HepG2 (cell line): Measurements from ENCODE around the gene TNK1. TPM values are rescaled to one million over a fixed set of nuclear protein-coding genes. Genes with fewer than 3 reads are reported as not detected.
"Not testable (repeated sequence)": the region's sequence is repeated elsewhere in the genome, so short reads cannot be mapped to it uniquely, and the experiment has no call there.

Source experiments
- ATAC-seq: fragments of 200-7000 bp; cut with Tn5 transposase; 3 replicates; pipeline ENCODE4 v1.9.1; 2020; ENCODE audit warnings: mild to moderate bottlenecking, moderate library complexity
- BruUV-seq: library from RNA; stranded (reverse); fragments of 400-500 nt; replicated peaks from 2 replicates; lab custom pipeline; 2021; lab: Mats Ljungman, UMichigan
- CTCF ChIA-PET: fragments of 300-600 bp; formaldehyde crosslinking; extraction: SDS; loops from one replicate; lab custom pipeline; 2021; ENCODE audit warnings: low total read pairs, inconsistent platforms, low intra/inter-chr PET ratio; lab: Yijun Ruan, JAX
- POLR2A ChIA-PET: fragments of 350-600 bp; sonication (Branson Sonifier 250); formaldehyde crosslinking; loops from one replicate; lab custom pipeline; 2020; ENCODE audit warnings: antibody characterized with exemption, inconsistent platforms; lab: Yijun Ruan, JAX
- DNase-seq: peaks from one replicate; pipeline ENCODE4 v3.0.0-alpha.2; 2015; ENCODE audit warnings: low spot score
- FAIRE-seq: peaks from 3 replicates; lab custom pipeline; 2011; peaks lifted over from hg19 to GRCh38; lab: Jason Lieb, UNC
- H2AFZ ChIP-seq: one replicate; pipeline ENCODE4 v1.6.1; 2011; ENCODE audit warnings: low read length, inconsistent platforms
- H3K27ac ChIP-seq: fragments of 300-600 bp; 3 replicates; pipeline ENCODE4 v1.8.0; 2011; ENCODE audit warnings: mixed run types, mild to moderate bottlenecking, mixed read lengths, low read length, inconsistent platforms; ENCODE audit not compliant: insufficient read depth; ENCODE audit errors: extremely low read length
- H3K27me3 ChIP-seq, 2 experiments: fragments of 200-600 bp in 1 of 2; 2 replicates in 1 of 2; 3 replicates in 1 of 2; pipeline versions ENCODE4 v1.6.0 to v1.8.0; 2011; ENCODE audit warnings: low read length in 2 of 2, mild to moderate bottlenecking in 2 of 2, moderate library complexity in 2 of 2, inconsistent platforms in 1 of 2; ENCODE audit not compliant: insufficient read depth in 2 of 2, control insufficient read depth in 1 of 2
- H3K36me3 ChIP-seq, 2 experiments: fragments of 200-600 bp in 1 of 2; replicated peaks in 1 of 2; 2 replicates in 1 of 2; 3 replicates in 1 of 2; pipeline versions ENCODE4 v1.5.1 to v1.8.0; 2011; ENCODE audit warnings: low read length in 2 of 2, inconsistent platforms in 1 of 2; ENCODE audit not compliant: insufficient read depth in 2 of 2, control insufficient read depth in 1 of 2
- H3K4me1 ChIP-seq: 2 replicates; pipeline ENCODE4 v1.5.1; 2012; ENCODE audit warnings: low read length, inconsistent platforms; ENCODE audit not compliant: insufficient read depth
- H3K4me2 ChIP-seq: 2 replicates; pipeline ENCODE4 v1.6.0; 2011; ENCODE audit warnings: low read depth, low read length, inconsistent platforms
- H3K4me3 ChIP-seq, 3 experiments: fragments of 200-600 bp in 1 of 3; sonication (generic), shearing (Covaris generic) in 1 of 3; replicated peaks in 1 of 3; 2 replicates each; pipeline ENCODE4 v1.5.1; 2011 to 2016; ENCODE audit warnings: low read length in 3 of 3, inconsistent platforms in 2 of 3, low read depth in 2 of 3, mild to moderate bottlenecking in 2 of 3, control low read depth in 1 of 3, mixed read lengths in 1 of 3; ENCODE audit not compliant: insufficient read depth in 1 of 3
- H3K79me2 ChIP-seq: one replicate; pipeline ENCODE4 v1.6.1; 2011; ENCODE audit warnings: low read length, inconsistent platforms; ENCODE audit not compliant: insufficient read depth
- H3K9ac ChIP-seq: 2 replicates; pipeline ENCODE4 v1.6.0; 2011; ENCODE audit warnings: mild to moderate bottlenecking, low read depth, low read length, inconsistent platforms; ENCODE audit not compliant: insufficient read depth
- H3K9me3 ChIP-seq: 2 replicates; pipeline ENCODE4 v1.5.1; 2012; ENCODE audit warnings: mild to moderate bottlenecking, low read length
- H4K20me1 ChIP-seq: 2 replicates; pipeline ENCODE4 v1.6.0; 2011; ENCODE audit warnings: inconsistent platforms, mild to moderate bottlenecking, low read length, moderate library complexity; ENCODE audit not compliant: insufficient read depth
- FOXM1 ChIP-seq: sonication (generic); formaldehyde crosslinking; IDR thresholded peaks from 2 replicates; pipeline ENCODE4 v1.5.0; 2020; ENCODE audit warnings: missing genetic modification reagents
- HMGA1 ChIP-seq: sonication (generic); formaldehyde crosslinking; conservative IDR thresholded peaks from 2 replicates; pipeline ENCODE4 v1.4.0; 2020; ENCODE audit warnings: missing genetic modification reagents
- PHF20 ChIP-seq: sonication (generic); formaldehyde crosslinking; IDR thresholded peaks from 2 replicates; pipeline ENCODE4 v1.5.0; 2020; ENCODE audit warnings: mild to moderate bottlenecking, missing genetic modification reagents
- POLR2AphosphoS5 ChIP-seq: IDR thresholded peaks from 2 replicates; pipeline ENCODE4 v1.6.1; 2012; ENCODE audit warnings: low read depth, low read length
- WGBS: methylation state at CpG from one replicate; pipeline ENCODE4 v1.1.6; 2017; ENCODE audit warnings: low lambda C conversion rate; 5-methylcytosine and 5-hydroxymethylcytosine counted together
- in situ Hi-C: cut with HindIII; loops from 2 replicates; pipeline ENCODE4 v1.10.0; 2017; ENCODE audit warnings: low pct_unique_long_range_greater_than_20kb; ENCODE audit not compliant: extremely low pct_ligation_motif_present
- intact Hi-C: fragments of 100-400 bp; cut with micrococcal nuclease; formaldehyde crosslinking; loops from one replicate; pipeline ENCODE4 v1.10.0; 2022; ENCODE audit not compliant: unreplicated experiment
- polyA plus RNA-seq, 8 experiments: library from polyadenylated mRNA; depleted of rRNA in 3 of 8; stranded (reverse) in 7 of 8; unstranded in 1 of 8; fragments of >200 nt; fragmentation: Illumina TruSeq in 4 of 8; extraction: Trizol in 4 of 8; gene quantifications; 2 replicates each; pipeline versions ENCODE4 v1.2.1 to v1.2.3, GENCODE V29; 2011 to 2016; ENCODE audit warnings: low read depth in 4 of 8, missing spikeins in 1 of 8, mixed read lengths in 1 of 8; ENCODE audit not compliant: insufficient read depth in 1 of 8
- total RNA-seq, 5 experiments: library from RNA; depleted of rRNA; stranded (reverse); fragments of >200 nt; fragmentation: Illumina TruSeq; extraction: Trizol; gene quantifications; 2 replicates each; pipeline ENCODE4 v1.2.3, GENCODE V29; 2016; ENCODE audit warnings: low read depth in 1 of 5

The TNK1 gene
- total and polyA plus RNA-seq, 2 of the 13 experiments (the other 11 are each of a cell fraction or from before 2014, with no cell fraction given), result 2.0 to 3.5 TPM

DNA sequence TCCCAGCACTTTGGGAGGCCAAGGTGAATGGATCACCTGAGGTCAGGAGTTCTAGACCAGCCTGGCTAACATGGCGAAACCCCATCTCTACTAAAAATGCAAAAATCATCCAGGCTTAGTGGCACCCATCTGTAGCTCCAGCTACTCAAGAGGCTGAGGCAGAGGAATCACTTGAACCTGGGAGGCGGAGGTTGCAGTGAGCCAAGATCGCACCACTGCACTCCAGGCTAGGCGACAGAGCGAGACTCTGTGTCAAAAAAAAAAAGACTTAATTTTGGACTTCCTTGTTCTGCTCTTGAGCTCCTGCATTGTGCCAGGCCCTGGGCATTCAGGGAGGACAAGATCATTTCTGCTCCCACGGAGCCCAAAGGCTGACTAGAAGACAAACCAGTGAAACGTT, 43.3 kb upstream of the TNK1 start:
- H3K9ac ChIP-seq, H4K20me1 ChIP-seq, POLR2A ChIA-PET, H3K27me3 ChIP-seq, BruUV-seq, intact Hi-C loops, in situ Hi-C loops, FAIRE-seq, H3K4me2 ChIP-seq, ATAC-seq, CTCF ChIA-PET, H3K4me3 ChIP-seq, H3K36me3 ChIP-seq, H2AFZ ChIP-seq, DNase-seq, H3K79me2 ChIP-seq, H3K27ac ChIP-seq, H3K9me3 ChIP-seq: not testable (repeated sequence)
- WGBS, result 56% methylated on average over 7 of the region's 7 CpGs
- H3K4me1 ChIP-seq, result peaks cover 16% of the 10 kb centered on the region

DNA sequence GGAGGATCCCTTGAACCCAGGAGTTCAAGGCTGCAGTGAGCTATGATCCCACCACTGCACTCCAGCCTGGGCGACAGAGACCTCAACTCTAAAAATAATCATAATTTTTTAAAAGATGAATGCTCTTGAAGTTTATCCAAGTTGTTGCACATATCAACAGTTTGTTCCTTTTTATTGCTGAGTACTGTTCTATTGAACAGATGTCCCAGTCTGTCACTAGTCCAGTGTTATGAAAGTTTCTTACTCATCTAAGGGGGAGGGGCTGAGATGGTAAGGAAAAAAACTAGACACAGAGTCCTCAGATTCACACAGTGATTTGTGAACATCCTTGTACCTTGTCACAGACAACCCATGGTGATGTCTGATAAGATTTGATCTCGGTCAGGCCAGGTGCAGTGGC, 40.7 kb upstream of the TNK1 start:
- H3K36me3 ChIP-seq, result no peaks in the 10 kb centered on the region
- no peaks in the 10 kb centered on the region for H3K79me2 ChIP-seq
- in situ Hi-C loops, result no loop called here
- H3K9me3 ChIP-seq, result no peaks in the 10 kb centered on the region
- H3K27ac ChIP-seq, result no peak overlapping the region
- H3K9ac ChIP-seq, result no peak overlapping the region
- H3K27me3 ChIP-seq, result peaks cover 3 to 26% of the 10 kb centered on the region in 2 experiments; a peak in 3 of 5 replicates
- H3K4me3 ChIP-seq, result no peak overlapping the region
- intact Hi-C loops, result no loop called here
- FAIRE-seq (no peak), ATAC-seq (no peak), DNase-seq (no peak)
- 2% methylated on average over 2 of the region's 2 CpGs for WGBS
- TF ChIP-seq FOXM1 (CRISPR knock-in tag) (no peak), HMGA1 (CRISPR knock-in tag) (no peak), POLR2AphosphoS5 (no peak), PHF20 (CRISPR knock-in tag) (no peak)
- no peak overlapping the region for H2AFZ ChIP-seq
- H3K4me1 ChIP-seq, result peaks cover 23% of the 10 kb centered on the region
- H3K4me2 ChIP-seq, result no peak overlapping the region
- H4K20me1 ChIP-seq, result no peaks in the 10 kb centered on the region
- no TSS peak for BruUV-seq
- CTCF ChIA-PET, result no interaction called here
- POLR2A ChIA-PET, result interaction anchor here (3.6 kb wide), 1 partner anchor 11 kb away, joined by 9 read pairs; the partner anchor contains the start of gene NEURL4
